NCI-H748 treated with DMSO at 0.1 percent for 48 hours (cell line): ENCODE data around the gene USP34.

Source experiments
- DNase-seq: peaks from one replicate; lab custom pipeline; 2025; lab: John Stamatoyannopoulos, UW

USP34 gene

DNA sequence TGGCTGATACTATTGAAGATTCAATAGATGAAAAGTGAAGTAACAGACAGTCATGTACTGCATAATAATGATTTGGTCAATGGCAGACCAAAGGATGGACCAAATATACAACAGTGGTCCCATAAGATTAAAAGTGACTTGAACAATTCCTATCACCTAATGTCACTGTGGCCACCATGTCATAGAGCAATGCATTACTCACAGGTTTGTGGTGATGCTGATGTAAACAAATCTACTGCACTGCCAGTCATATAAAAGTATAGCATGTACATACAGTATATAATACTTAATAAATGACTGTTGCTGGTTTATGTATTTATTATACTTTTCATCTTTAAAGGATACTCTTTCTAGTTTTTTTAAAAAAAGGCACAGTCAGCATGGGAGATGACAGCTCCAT lies 99.9 kb downstream of the USP34 start:
- DNase-seq: no peak

DNA sequence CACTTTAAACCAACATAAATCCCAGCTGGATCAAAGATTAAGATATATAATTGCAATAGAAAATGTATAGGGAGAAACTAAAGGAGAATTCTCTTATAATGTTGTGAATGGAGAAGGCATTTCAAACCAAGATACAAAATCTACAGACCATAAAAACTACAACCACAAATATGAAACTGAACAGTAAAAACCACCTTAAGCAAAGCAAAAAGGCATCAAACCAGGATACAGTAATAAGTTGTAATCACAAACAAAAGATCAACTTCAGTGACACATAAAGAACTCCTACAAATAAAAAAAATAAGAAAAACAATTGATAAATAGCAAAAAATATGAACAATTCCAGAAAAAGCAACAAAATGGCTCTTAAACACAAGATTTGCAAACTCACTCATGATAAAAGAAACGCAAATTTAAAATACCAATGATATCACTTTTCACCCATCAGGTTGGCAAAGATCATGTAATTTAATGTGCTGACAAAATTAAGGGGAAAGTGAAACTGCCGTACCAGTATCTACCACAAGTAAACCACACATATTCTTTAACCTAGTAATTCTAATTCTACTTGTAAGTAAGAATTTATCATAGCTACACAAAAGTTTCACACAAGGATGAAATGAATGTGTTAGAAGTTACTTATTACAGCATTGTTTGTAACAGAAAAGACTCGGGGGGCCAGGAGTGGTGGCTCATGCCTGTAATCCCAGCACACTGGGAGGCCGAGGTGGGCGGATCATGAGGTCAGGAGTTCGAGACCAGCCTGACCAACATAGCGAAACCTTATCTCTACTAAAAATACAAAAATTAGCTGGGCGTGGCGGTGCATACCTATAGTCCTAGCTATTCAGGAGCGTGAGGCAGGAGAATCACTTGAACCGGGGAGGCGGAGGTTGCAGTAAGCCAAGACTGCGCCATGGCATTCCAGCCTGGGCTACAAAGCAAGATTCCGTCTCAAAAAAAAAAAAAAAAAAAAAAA lies 101.9 kb downstream of the USP34 start:
- DNase-seq: no peak

DNA sequence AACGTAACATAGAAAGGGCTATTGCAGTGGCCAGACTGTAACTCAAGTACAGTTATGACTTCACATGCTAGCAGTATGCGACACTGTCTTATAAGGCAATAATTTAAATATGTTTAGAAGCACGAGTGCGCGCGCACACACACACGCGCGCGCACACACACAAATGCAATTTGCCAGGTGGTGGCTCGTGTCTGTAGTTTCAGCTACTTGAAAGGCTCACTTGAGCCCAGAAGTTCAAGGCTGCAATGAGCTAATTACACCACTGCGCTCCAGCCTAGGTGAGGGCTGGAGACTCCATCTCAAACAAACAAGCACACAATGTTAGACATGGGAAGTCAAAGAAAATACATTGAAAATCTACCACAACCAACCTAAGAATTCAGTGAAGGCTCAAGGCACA lies 103.7 kb downstream of the USP34 start:
- DNase-seq: no peak

DNA sequence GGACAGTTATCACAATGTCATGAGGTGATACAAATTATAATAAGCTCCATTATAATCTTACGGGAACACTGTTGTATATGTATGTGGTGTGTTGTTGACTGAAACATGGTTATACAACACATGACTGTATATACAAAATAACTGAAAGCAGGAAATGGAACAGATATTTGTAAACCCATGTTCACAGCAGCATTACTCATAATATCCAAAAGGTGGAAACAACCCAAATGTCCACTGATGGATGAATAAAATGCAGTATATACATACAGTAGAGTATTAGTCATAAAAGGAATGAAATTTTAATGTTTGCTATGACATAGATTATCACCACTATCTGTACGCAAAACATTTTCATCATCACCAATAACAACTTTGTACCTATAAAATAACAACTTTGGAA lies 107.3 kb downstream of the USP34 start:
- no peak for DNase-seq

DNA sequence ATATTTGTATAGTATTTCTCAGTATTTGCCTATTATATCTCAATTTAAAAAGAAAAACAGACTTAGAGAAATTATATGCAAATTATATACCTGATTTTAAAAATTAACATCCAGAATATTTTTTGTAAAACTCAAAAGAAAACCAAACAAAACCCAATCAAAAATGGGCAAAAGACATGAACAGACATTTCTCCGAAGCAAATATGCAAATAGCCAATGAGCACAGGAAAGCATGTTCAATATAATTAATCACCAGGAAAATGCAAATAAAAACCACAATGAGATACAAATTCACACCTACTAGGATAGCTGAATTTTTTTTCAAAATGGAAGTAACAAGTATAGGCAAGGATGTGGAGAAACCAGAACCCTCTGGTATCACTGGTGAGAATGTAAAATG lies 108.0 kb downstream of the USP34 start:
- no peak for DNase-seq

DNA sequence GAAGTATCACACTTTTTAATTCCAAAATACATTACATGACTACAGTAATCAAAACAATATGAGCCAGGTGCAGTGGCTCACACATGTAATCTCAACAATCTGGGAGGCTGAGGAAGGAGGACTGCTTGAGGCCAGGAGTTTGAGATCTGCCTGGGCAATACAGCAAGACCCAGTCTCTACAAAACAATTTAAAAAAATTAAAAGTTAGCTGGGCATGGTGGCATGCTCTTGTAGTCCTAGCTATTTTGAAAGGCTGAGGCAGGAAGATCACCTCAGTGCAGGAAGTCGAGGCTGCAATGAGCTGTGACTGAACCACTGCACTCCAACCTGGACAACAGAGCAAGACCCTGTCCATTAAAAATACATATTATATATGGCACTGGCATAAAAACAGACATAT lies 109.8 kb downstream of the USP34 start:
- no peak for DNase-seq

DNA sequence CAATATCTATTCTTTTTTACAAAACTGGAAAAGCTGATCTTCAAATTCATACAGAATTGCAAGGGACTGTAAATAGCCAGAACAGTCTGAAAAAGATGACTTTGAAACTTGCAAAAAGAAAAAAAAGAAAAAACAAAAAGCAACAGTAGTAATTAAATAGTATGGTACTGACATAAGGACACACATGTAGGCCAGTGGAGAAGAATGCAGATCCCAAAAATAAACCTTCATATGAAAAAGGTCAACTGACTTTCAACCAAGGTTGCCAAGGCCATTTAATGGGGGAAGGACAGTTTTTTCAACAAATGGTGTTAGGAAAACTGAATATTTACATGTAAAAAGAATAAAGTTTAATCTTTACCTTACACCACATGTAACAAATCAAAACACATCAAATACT lies 111.8 kb downstream of the USP34 start:
- DNase-seq: no peak

DNA sequence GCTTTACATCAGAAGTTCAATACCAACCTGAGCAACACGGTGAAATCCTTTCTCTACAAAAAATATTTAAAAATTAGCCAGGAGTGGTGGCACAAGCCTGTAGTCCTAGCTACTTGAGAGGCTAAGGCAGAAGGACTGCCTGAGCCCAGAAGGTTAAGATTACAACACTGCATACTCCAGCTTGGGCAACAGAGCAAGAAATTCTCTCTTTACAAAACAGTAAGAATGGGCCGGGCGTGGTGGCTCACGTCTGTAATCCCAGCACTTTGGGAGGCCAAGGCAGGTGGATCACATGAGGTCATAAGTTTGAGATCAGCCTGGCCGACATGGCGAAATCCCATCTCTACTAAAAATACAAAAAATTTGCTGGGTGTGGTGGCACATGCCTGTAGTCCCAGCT lies 113.2 kb downstream of the USP34 start:
- no peak for DNase-seq

DNA sequence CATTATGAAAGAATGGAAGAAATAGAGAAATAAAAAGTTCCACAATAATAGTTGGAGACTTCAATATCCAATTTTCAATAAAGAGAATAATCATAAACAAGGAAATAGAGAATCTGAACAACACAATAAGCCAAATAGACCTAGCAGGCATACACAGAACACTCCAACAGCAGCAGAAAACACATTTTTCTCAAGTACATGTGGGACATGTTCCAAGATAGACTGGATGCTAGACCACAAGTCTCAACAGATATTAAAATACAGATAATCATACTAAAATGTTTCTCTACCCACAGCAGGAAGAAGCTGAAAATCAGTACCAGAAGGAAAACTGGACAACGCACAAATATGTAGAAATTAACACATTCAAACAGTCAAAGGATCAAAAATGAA lies 113.9 kb downstream of the USP34 start:
- no peak for DNase-seq

DNA sequence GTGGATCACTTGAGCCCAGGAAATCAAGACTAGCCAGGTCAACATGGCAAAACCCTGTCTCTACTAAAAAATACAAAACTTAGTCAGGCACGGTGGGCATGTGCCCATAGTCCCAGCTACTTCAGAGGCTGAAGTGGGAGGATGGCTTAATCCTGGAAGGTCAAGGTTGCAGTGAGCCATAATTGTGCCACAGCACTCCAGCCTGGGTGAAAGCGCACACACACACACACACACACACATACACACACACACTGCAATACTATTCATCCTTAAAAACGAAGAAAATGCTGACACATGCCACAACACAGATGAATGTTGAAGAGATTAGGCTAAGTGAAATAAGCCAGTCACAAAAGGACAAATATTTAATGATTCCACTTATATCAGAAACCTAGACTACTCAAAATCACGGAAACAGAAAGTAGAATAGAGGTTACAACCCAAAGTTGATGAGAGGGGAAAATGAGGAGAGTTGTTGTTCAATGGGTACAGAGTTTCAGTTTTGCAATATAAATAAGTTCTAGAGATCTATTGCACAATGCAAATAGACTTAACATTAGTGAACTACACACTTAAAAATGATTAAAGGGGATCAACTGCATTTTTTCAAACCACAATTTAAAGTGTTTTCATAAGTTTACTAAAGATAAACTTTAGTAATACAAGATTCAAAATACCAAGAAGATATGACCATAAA lies 114.5 kb downstream of the USP34 start:
- no peak for DNase-seq

DNA sequence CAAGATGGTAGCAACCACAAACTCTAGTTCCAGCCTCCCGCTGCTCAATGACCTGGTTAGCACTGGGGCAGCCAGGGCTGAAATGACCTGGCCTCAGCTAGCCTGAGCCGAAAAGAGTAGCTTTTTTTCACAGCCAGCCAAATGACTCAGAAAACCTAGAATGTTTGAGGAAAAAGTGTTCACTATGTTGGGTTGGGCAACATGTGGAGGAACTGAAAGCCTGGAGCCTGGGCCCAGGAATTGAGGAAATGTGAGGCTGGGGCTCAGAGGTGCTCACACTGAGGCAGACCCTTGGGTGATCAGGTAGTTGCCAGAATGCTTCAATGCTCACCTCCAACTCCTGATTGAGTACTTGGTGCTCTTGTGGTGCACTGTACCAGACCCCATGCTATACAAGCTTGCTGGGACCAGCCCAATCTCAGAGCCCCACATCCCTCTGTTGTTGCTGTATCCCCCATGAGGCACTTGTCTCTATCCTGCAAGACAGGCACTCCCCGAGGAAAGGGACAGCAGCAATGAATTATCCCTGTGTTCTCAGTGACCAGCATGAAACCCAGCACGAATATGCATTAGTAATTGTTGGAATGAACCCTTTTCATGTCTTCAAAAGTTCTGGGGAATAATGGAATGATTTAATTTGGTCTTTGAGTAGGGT lies 116.2 kb downstream of the USP34 start:
- no peak for DNase-seq

DNA sequence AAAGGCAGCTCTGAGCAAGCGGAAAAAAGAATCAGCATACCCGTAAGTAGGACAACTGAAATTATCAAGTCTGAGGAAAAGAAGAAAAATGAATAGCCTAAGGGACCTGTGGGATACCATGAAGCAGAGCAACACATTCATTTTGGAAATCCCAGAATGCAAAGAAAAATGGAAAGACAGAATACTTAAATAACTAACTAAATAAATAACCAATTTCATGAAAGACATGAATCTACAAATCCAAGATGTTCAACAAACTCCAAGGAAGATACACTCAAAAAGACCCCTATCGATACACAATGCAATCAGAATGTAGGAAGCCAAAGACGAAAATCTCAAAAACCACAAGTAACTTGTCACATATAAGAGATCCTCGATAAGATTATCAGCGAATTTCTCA lies 117.0 kb downstream of the USP34 start:
- no peak for DNase-seq

DNA sequence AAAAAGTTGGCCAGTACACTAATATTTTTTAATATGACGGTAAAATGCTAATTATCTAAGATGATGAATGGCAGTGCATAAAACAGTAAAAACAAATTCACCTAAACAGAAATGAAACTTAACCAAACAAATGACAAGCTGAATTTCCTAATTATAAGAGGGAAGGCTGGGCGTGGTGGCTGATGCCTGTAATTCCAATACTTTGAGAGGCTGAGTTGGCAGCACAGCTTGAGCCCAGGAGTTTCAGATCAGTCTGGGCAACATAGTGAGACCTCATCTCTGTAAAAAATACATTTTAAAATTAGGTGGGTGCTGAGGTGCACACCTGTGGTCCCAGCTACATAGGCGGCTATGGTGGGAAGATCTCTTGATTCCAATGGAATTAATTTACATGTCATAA lies 120.1 kb downstream of the USP34 start:
- no peak for DNase-seq

DNA sequence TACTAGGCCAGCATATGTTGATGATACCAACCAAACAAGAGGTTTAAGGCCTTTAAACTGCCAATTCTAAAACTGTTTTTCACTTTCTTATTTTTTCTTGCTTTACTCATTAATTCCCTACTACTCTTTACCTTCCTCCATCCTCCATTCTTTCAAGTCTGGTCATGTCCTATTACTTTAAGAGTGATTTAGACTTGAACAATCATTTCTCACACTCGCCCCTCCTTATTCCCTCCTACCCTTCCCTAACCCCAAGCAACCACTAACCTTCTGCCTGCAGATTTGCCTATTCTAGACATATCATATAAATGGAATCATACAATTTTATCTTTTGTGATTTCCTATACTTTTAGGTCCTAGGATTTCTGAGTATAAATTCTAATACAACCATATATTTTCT lies 127.7 kb downstream of the USP34 start:
- no peak for DNase-seq

DNA sequence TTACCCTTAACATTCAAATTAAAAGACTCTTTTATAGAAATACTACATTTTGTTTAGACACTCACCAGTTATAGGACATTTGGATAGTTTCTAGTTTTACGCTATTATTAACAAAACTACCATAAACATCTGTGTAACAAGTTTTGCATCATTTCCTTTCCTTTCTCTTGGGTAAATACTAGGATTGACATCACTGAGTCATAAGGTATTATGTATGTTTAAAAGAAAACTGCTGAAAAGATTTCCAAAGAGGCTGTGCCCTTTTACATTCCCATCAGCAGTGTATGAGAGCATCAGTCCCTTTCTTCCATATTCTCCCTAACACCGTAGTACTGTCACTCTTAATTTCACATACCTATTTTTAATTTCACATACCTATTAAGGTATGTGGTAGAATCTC lies 130.6 kb downstream of the USP34 start:
- DNase-seq: no peak

DNA sequence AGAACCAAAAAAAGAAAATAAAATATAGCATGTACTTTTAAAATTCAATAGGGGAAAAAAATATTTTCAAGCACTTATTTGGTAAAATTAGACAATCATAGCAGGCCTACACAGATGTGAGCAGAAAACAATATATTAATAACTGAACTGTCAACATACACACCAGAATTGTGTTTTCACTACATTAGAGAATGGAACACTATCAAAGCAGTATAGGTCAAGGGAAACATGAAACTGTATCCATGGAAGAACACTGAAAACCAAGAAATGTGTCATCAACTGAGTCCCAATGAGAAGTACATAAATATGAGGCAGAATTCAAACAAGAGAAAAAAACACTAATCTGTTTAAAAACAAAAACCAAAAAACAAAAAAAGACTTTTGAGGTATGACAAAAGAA lies 132.4 kb downstream of the USP34 start:
- DNase-seq: no peak

DNA sequence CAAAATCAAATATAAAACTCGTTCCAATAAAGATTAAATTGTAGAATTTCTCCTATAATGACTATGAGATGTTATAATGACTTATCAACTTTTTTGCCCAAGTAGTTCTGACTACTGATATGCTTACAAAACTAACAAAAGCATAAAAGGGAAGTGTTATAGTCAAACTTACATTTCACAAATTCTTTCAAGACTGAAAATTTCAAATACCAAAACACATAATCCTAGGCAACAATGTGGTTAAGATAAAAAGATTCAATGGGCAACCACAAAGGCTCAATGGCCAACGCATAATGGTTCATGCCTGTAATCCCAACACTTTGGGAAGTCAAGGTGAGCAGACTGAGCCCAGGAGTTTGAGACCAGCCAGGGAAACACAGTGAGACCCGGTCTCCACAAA lies 135.7 kb downstream of the USP34 start:
- DNase-seq: no peak

DNA sequence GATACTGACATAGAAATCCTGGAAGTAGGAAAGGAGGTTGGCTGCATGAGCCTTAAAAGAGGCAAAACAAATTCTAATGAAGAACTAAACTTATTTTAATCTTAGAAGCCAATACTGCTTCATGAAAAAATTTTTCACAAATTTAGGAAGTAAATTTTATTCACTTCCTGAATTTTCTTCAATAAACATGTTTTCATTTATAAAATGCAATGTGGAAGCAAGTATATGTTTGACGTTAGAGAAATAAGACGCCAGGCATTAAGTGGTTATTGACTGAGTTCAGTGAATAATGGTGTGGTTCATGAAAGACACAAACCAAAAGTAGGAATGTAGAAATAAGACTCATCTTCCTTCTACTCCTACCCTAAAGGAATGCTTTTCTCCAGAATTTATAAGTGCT lies 136.4 kb downstream of the USP34 start:
- DNase-seq: no peak

DNA sequence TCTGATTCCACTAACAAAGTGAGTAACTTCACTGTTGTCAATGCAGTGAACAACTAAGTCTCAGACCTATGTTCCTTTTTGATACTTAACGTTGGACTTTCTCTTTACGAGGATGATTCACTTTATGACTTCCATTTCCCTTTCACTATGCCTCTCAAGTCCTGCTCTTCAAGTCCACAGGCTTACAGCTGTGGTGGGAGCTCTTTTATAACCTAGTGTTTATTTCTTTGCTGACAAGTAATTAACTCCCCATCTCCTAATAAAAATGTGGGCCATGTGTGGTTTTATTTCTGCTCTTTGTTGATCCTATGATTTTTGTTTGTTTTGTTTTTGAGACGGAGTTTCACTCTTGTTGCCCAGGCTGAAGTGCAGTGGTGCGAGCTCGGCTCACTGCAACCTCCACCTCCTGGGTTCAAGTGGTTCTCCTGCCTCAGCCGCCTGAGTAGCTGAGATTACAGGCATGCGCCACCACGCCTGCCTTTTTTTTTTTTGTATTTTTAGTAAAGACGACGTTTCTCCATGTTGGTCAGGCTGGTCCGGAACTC lies 142.1 kb downstream of the USP34 start:
- DNase-seq: no peak

DNA sequence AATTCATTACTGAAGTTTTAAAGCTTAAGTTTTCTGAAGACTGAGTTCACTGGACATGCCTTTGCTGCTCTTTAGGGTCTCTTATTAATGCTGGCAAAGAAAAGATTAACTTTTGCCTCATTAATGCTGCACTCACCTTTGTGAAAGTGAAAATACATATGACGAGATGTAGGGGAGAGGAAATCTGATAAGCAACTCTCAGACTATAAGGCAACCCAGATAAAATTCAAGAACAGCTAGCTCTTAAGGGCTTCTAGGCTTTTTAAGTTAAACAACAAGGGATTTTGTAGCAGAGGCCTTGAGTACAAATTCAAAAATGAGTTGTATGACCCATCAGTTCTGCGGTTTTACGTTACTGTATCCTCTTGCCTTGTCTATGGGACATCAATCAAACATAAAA lies 143.7 kb downstream of the USP34 start:
- no peak for DNase-seq

DNA sequence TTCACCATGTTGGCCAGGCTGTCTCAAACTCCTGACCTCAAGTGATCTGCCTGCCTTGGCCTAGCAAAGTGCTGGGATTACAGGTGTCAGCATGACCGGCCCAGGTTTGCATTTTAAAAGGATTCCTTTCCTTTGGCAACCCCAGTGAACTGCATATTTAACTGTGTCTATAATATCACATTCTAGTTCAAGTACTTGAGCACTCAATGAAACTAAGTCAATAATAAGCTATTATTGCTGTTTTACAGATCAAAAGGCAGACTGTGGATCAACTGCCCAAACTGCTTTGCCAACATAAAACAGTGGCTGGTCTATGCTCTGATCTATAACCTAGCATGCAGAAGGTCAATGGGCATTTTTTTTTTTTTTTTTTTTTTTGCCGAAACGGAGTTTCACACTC lies 144.5 kb downstream of the USP34 start:
- no peak for DNase-seq

DNA sequence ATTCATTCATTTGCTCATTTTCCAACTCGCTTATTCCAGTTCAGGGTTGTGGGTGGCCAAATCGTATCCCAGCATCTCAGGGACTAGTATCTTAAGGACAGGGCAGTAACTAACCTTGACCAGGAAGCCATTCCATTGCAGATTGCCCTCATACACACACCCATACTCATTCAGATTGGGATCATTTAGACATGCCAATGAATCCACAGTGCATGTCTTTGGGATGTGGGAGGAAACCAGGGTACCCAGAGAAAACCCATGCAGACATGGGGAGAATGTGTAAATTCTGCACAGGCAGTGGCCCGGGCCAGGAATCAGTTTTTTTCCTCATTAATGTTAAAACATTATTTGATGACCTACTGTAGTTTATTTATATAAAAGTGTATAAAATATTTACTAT lies 150.7 kb downstream of the USP34 start:
- DNase-seq: no peak

DNA sequence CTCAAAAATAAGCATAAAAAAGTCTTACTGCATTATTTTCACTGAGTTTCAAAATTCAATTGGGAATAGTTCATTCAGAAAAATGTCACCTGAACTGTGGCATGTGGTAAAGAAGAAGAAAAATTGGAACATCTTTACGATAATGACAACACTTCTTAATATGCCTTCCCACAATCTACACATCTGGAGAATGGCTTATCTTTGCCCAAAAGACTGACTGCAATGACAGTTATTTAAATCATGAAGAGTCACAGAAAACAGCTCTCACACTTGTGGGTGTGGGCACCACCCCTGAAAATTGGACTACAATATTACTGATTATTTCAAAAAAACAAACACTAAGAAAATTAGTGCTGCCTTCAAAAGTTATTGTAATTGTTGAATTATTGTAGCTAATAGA lies 152.3 kb downstream of the USP34 start:
- DNase-seq: no peak
